ENCODE data around the gene LRMDA. TPM values are rescaled to one million over a fixed set of nuclear protein-coding genes. Genes with fewer than 3 reads are reported as not detected.

The LRMDA gene
- polyA plus RNA-seq, 3 donors, result 39.8 to 59.6 (median 56.4) TPM

DNA sequence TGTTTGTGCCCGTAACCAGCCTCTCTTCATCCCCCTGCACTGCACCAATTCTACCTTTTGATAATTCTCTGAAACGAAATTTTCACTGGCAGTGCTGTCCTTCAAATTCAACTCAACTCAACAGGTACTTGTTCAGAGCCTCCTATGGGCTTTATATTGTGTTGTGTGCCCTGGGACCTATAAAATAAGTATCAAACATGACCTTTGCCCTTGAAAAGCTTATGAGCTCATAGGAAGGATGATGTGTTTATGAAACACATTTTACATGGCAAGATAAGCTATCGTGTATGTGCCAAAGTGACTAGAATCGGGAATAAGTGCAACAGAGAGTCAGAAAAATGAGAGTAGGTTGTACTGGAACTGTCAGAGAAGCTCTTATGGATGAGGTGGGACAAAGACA lies 923.5 kb downstream of the LRMDA start:
- no peaks in the 10 kb centered on the region for H3K27me3 ChIP-seq (ENCODE audit: control insufficient read depth in 2 of 2, insufficient read depth in 2 of 2, low read length in 2 of 2)
- no peaks in the 10 kb centered on the region for H3K9me3 ChIP-seq (replicated peaks in 1 of 2; ENCODE audit: control insufficient read depth in 1 of 2, insufficient read depth in 1 of 2, low read length in 2 of 2)
- H3K79me2 ChIP-seq (ENCODE audit: insufficient read depth, low read length), result no peaks in the 10 kb centered on the region
- no peaks in the 10 kb centered on the region for H3K36me3 ChIP-seq (replicated peaks in 1 of 2; ENCODE audit: control insufficient read depth in 1 of 2, insufficient read depth in 2 of 2, low read length in 2 of 2)
- no peak overlapping the region for H3K9ac ChIP-seq (ENCODE audit: insufficient read depth, low read length, poor library complexity, severe bottlenecking)
- Mint-ChIP-seq H3K36me3 (peaks cover 0 to 6% of the 10 kb centered on the region in 2 donors), H3K27ac (no peak overlapping the region), H3K27me3 (ENCODE audit: low read depth in 3 of 3) (no peaks in the 10 kb centered on the region), H3K9me3 (peaks cover 0 to 3% (median 0%) of the 10 kb centered on the region in 7 donors), H3K4me1 (no peaks in the 10 kb centered on the region), H3K4me3 (no peak overlapping the region)
- no peaks in the 10 kb centered on the region for H4K20me1 ChIP-seq (ENCODE audit: insufficient read depth, low read length)
- intact Hi-C loops (cut with micrococcal nuclease), result no loop called here
- no peak overlapping the region for H3K27ac ChIP-seq (ENCODE audit: low read depth in 1 of 2, low read length in 2 of 2)
- no peak overlapping the region for H3K4me3 ChIP-seq (replicated peaks in 1 of 3; ENCODE audit: low read depth in 2 of 3, low read length in 3 of 3)
- H3K4me2 ChIP-seq (replicated peaks; ENCODE audit: extremely low read depth, low read length, poor library complexity, severe bottlenecking), result no peak overlapping the region
- no peak overlapping the region for H2AFZ ChIP-seq (ENCODE audit: insufficient read depth, low read depth, low read length, poor library complexity, severe bottlenecking)
- DNase-seq, result no peak
- TF ChIP-seq CTCF (IDR thresholded peaks at IDR 0.05), result no peak
- H3K4me1 ChIP-seq (ENCODE audit: control insufficient read depth in 1 of 2, insufficient read depth in 2 of 2, low read length in 2 of 2), result no peaks in the 10 kb centered on the region
- 100% methylated on average over 1 of the region's 4 CpGs for WGBS (ENCODE audit: insufficient coverage)

DNA sequence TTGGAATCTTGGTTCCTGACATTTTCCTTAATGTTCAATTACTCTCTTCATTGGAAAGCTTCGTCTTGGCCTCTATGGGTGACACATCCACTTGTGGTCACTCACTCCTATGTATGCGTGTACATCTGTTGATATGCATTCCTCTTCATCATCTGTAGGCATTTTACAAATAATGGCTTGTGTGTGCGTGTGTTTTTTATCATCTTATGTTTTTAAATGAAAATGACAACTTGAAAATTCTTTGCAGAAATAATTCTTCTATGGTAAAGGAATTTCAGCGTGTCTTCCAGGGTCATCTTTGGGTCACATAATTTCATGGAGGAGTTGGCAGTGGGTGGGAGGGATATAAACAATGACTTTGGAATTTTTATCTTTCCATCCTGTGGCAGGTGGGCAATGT lies 925.1 kb downstream of the LRMDA start:
- no peaks in the 10 kb centered on the region for H4K20me1 ChIP-seq (ENCODE audit: insufficient read depth, low read length)
- no peak overlapping the region for H3K27ac Mint-ChIP-seq
- whole genome bisulfite sequencing (ENCODE audit: insufficient coverage), result 100% methylated on average over 1 of the region's 4 CpGs

More for the DNA sequence above, 925.1 kb downstream of the LRMDA start:
- Mint-ChIP-seq H3K9me3 (peaks cover 0 to 3% (median 0%) of the 10 kb centered on the region in 7 donors), H3K27me3 (ENCODE audit: low read depth in 3 of 3) (no peaks in the 10 kb centered on the region), H3K36me3 (peaks cover 3 to 8% of the 10 kb centered on the region in 2 donors), H3K4me3 (no peak overlapping the region), H3K4me1 (no peaks in the 10 kb centered on the region)
- H3K79me2 ChIP-seq (ENCODE audit: insufficient read depth, low read length), result no peaks in the 10 kb centered on the region
- no peak overlapping the region for H3K9ac ChIP-seq (ENCODE audit: insufficient read depth, low read length, poor library complexity, severe bottlenecking)
- H2AFZ ChIP-seq (ENCODE audit: insufficient read depth, low read depth, low read length, poor library complexity, severe bottlenecking), result no peak overlapping the region
- H3K4me2 ChIP-seq (replicated peaks; ENCODE audit: extremely low read depth, low read length, poor library complexity, severe bottlenecking), result no peak overlapping the region
- no peak overlapping the region for H3K4me3 ChIP-seq (replicated peaks in 1 of 3; ENCODE audit: low read depth in 2 of 3, low read length in 3 of 3)
- no peak for TF ChIP-seq CTCF (IDR thresholded peaks at IDR 0.05)
- intact Hi-C loops (cut with micrococcal nuclease), result no loop called here
- no peaks in the 10 kb centered on the region for H3K36me3 ChIP-seq (replicated peaks in 1 of 2; ENCODE audit: control insufficient read depth in 1 of 2, insufficient read depth in 2 of 2, low read length in 2 of 2)
- no peak overlapping the region for H3K27ac ChIP-seq (ENCODE audit: low read depth in 1 of 2, low read length in 2 of 2)
- H3K9me3 ChIP-seq (replicated peaks in 1 of 2; ENCODE audit: control insufficient read depth in 1 of 2, insufficient read depth in 1 of 2, low read length in 2 of 2), result no peaks in the 10 kb centered on the region
- DNase-seq, result no peak
- no peaks in the 10 kb centered on the region for H3K4me1 ChIP-seq (ENCODE audit: control insufficient read depth in 1 of 2, insufficient read depth in 2 of 2, low read length in 2 of 2)
- H3K27me3 ChIP-seq (ENCODE audit: control insufficient read depth in 2 of 2, insufficient read depth in 2 of 2, low read length in 2 of 2), result no peaks in the 10 kb centered on the region

All from CD14-positive monocyte (primary cell).